HCT116 (cell line): ENCODE results near the gene ATP8A2. TPM values are rescaled to one million over a fixed set of nuclear protein-coding genes. Genes with fewer than 3 reads are reported as not detected.

ENCODE experiments used
- ATAC-seq: fragments of 200-7000 bp; cut with Tn5 transposase; 2 replicates; pipeline ENCODE4 v1.9.1; 2020; ENCODE audit warnings: mild to moderate bottlenecking, moderate library complexity
- BruUV-seq: library from RNA; stranded (reverse); fragments of 400-500 nt; replicated peaks from 2 replicates; lab custom pipeline; 2021; lab: Mats Ljungman, UMichigan
- CTCF ChIA-PET: fragments of 300-600 bp; sonication (Branson Sonifier 250); formaldehyde crosslinking; loops from one replicate; lab custom pipeline; 2021; ENCODE audit warnings: antibody characterized with exemption; lab: Charles Lee
- POLR2A ChIA-PET: fragments of 300-600, 350-600 bp; sonication (Branson Sonifier 250); formaldehyde crosslinking; loops from one replicate; lab custom pipeline; 2021; ENCODE audit warnings: antibody characterized with exemption; lab: Charles Lee
- RAD21 ChIA-PET, 2 experiments: fragments of 300-600 bp; sonication (Branson Sonifier 250); formaldehyde crosslinking; loops; one replicate each; lab custom pipeline; 2023; ENCODE audit warnings: low total read pairs in 2 of 2; ENCODE audit not compliant: uncharacterized antibody in 2 of 2, unreplicated experiment in 2 of 2, low non-redundant PET in 1 of 2; lab: Charles Lee
- DNase-seq: peaks from one replicate; pipeline ENCODE4 v3.0.0-alpha.2; 2010; ENCODE audit warnings: low read depth, low spot score
- H2AFZ ChIP-seq: fragments of 200-600 bp; shearing (Covaris generic), sonication (generic); 2 replicates; pipeline ENCODE4 v1.6.1; 2017; ENCODE audit warnings: low read depth, mixed run types, mixed read lengths, antibody characterized with exemption, low read length; ENCODE audit not compliant: poor library complexity, severe bottlenecking
- H3K27ac ChIP-seq: 2 replicates; pipeline ENCODE4 v1.5.1; 2012; ENCODE audit warnings: low read depth, low read length
- H3K27me3 ChIP-seq: fragments of 200-600 bp; sonication (generic); 2 replicates; pipeline ENCODE4 v1.6.1; 2016; ENCODE audit warnings: mixed run types, low read length, mixed read lengths; ENCODE audit not compliant: insufficient read depth
- H3K36me3 ChIP-seq, 2 experiments: fragments of 200-500 bp in 1 of 2; fragments of 200-600 bp in 1 of 2; sonication (Bioruptor generic) in 1 of 2; sonication (generic) in 1 of 2; 2 replicates each; pipeline versions ENCODE4 v1.5.1 to v1.6.1; 2014 to 2016; ENCODE audit warnings: low read length in 2 of 2, inconsistent platforms in 1 of 2, mixed read lengths in 1 of 2, mixed run types in 1 of 2; ENCODE audit not compliant: insufficient read depth in 2 of 2, control insufficient read depth in 1 of 2
- H3K4me1 ChIP-seq, 2 experiments: fragments of 200-600 bp in 1 of 2; sonication (generic) in 1 of 2; 2 replicates each; pipeline versions ENCODE4 v1.5.1 to v1.6.1; 2012 to 2017; ENCODE audit warnings: low read length in 2 of 2, inconsistent platforms in 1 of 2, mild to moderate bottlenecking in 1 of 2, mixed read lengths in 1 of 2, mixed run types in 1 of 2, moderate library complexity in 1 of 2; ENCODE audit not compliant: insufficient read depth in 2 of 2, control insufficient read depth in 1 of 2
- H3K4me2 ChIP-seq: fragments of 200-600 bp; sonication (generic); 2 replicates; pipeline ENCODE4 v1.6.1; 2017; ENCODE audit warnings: mixed run types, low read length, mixed read lengths
- H3K4me3 ChIP-seq, 2 experiments: fragments of 200-600 bp in 1 of 2; sonication (generic) in 1 of 2; replicated peaks in 1 of 2; 2 replicates each; pipeline ENCODE4 v1.5.1; 2011 to 2016; ENCODE audit warnings: low read length in 2 of 2, control low read depth in 1 of 2, low read depth in 1 of 2, mild to moderate bottlenecking in 1 of 2, mixed read lengths in 1 of 2, mixed run types in 1 of 2
- H3K79me2 ChIP-seq: fragments of 200-600 bp; sonication (generic); 2 replicates; pipeline ENCODE4 v1.6.1; 2017; ENCODE audit warnings: mild to moderate bottlenecking, mixed run types, low read length, moderate library complexity, mixed read lengths; ENCODE audit not compliant: insufficient read depth
- H3K9ac ChIP-seq: fragments of 200-600 bp; sonication (generic); 2 replicates; pipeline ENCODE4 v1.6.1; 2016; ENCODE audit warnings: low read length, mixed read lengths
- H3K9me2 ChIP-seq: fragments of 200-600 bp; sonication (generic), shearing (Covaris generic); 2 replicates; pipeline ENCODE4 v1.6.1; 2017; ENCODE audit warnings: mixed run types, mild to moderate bottlenecking, moderate library complexity; ENCODE audit not compliant: insufficient read depth
- H3K9me3 ChIP-seq, 2 experiments: fragments of 200-500 bp in 1 of 2; fragments of 200-600 bp in 1 of 2; sonication (Bioruptor generic) in 1 of 2; sonication (generic) in 1 of 2; 2 replicates each; pipeline ENCODE4 v1.6.1; 2014 to 2017; ENCODE audit warnings: low read length in 2 of 2, mixed read lengths in 2 of 2, inconsistent platforms in 1 of 2, low read depth in 1 of 2, mild to moderate bottlenecking in 1 of 2, mixed run types in 1 of 2, moderate library complexity in 1 of 2; ENCODE audit not compliant: control insufficient read depth in 1 of 2, insufficient read depth in 1 of 2
- H4K20me1 ChIP-seq: fragments of 200-600 bp; sonication (generic), shearing (Covaris generic); 2 replicates; pipeline ENCODE4 v1.6.1; 2017; ENCODE audit warnings: mixed run types, mild to moderate bottlenecking, moderate library complexity; ENCODE audit not compliant: insufficient read depth
- ELF1 ChIP-seq: IDR thresholded peaks from 2 replicates; pipeline ENCODE4 v1.6.1; 2012; ENCODE audit warnings: low read depth, borderline replicate concordance
- EZH2phosphoT487 ChIP-seq: fragments of 200-600 bp; IDR thresholded peaks from 2 replicates; pipeline ENCODE4 v1.6.1; 2018; ENCODE audit warnings: antibody characterized with exemption, borderline replicate concordance
- POLR2A ChIP-seq: IDR thresholded peaks from 2 replicates; pipeline ENCODE4 v1.7.0; 2011; ENCODE audit warnings: borderline replicate concordance; ENCODE audit not compliant: insufficient read depth, insufficient read length; ENCODE audit errors: extremely low read depth
- POLR2AphosphoS5 ChIP-seq: IDR thresholded peaks from 2 replicates; pipeline ENCODE4 v1.6.1; 2011; ENCODE audit warnings: mild to moderate bottlenecking, low read depth, low read length, moderate library complexity
- SIN3A ChIP-seq: IDR thresholded peaks from 2 replicates; pipeline ENCODE4 v1.6.1; 2012; ENCODE audit warnings: low read depth
- intact Hi-C: fragments of 100-400 bp; cut with micrococcal nuclease; formaldehyde crosslinking; loops from 2 replicates; pipeline ENCODE4 v1.10.0; 2022
- total RNA-seq: library from RNA; stranded (reverse); gene quantifications from one replicate; pipeline ENCODE4 v1.2.1, GENCODE V29; 2021; ENCODE audit not compliant: unreplicated experiment
- TF ChIP-seq, protein P1 (sequence below): IDR thresholded peaks from 2 replicates; pipeline ENCODE4 v1.6.1; 2011; ENCODE audit warnings: mild to moderate bottlenecking, low read length, moderate library complexity; ENCODE audit not compliant: insufficient replicate concordance; ENCODE audit errors: extremely low read depth
- TF ChIP-seq, protein P2 (sequence below): IDR thresholded peaks from 2 replicates; pipeline ENCODE4 v1.6.1; 2012
- TF ChIP-seq, protein P3 (sequence below): IDR thresholded peaks from 2 replicates; pipeline ENCODE4 v1.6.1; 2012; ENCODE audit warnings: low read depth

The ATP8A2 gene
- total RNA-seq, 1 experiment from 2014 or later = not detected

DNA sequence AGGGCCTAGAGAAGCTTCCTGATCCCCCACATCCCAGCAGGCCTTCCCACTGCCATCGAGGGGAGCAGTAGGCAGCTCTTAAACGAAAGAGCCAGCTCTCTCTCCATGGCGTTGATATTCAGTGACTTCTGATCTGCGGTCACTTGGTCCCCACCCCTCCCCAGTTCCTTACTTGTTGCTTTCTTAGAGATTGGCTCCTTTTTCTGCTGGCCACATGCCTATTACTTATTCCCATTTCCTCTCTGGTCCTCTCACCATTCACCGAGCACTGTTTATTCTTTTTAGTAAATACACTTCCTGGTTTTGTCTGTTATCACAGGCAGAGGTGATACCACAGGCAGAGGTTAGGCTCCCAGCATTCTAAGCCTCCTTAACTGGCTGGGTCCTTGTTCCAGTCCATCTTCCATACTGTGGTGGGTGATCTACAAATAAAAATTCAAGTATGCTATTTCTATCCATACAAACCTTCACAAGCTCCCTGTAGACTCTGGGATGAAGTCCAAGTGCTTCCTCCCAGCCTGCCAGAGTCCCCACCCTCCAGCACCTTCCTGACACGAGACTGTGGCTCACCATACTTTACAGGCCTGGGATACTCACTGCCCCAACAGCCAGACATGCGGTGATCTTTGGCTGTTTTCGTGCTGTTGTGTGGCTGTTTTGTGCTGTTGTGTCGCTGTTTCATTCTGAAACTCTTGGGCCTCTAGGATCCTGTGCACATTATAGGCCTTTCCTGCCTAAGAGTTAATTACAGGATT lies 315.9 kb downstream of the ATP8A2 start:
- Histone ChIP-seq H2AFZ (no peak overlapping the region), H3K4me1 (no peaks in the 10 kb centered on the region), H4K20me1 (no peaks in the 10 kb centered on the region; the same call in 1 of the 2 replicates), H3K9me3 (no peaks in the 10 kb centered on the region), H3K9me2 (no peaks in the 10 kb centered on the region), H3K27me3 (peaks cover 35% of the 10 kb centered on the region), H3K79me2 (no peaks in the 10 kb centered on the region), H3K9ac (no peak overlapping the region), H3K27ac (no peak overlapping the region), H3K4me3 (no peak overlapping the region), H3K36me3 (no peaks in the 10 kb centered on the region), H3K4me2 (no peak overlapping the region)
- TF ChIP-seq EZH2phosphoT487 (no peak), POLR2A (no peak), SIN3A (no peak), POLR2AphosphoS5 (no peak), ELF1 (no peak)
- TF ChIP-seq, protein P1, sequence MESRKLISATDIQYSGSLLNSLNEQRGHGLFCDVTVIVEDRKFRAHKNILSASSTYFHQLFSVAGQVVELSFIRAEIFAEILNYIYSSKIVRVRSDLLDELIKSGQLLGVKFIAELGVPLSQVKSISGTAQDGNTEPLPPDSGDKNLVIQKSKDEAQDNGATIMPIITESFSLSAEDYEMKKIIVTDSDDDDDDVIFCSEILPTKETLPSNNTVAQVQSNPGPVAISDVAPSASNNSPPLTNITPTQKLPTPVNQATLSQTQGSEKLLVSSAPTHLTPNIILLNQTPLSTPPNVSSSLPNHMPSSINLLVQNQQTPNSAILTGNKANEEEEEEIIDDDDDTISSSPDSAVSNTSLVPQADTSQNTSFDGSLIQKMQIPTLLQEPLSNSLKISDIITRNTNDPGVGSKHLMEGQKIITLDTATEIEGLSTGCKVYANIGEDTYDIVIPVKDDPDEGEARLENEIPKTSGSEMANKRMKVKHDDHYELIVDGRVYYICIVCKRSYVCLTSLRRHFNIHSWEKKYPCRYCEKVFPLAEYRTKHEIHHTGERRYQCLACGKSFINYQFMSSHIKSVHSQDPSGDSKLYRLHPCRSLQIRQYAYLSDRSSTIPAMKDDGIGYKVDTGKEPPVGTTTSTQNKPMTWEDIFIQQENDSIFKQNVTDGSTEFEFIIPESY = no peak
- TF ChIP-seq, protein P2, sequence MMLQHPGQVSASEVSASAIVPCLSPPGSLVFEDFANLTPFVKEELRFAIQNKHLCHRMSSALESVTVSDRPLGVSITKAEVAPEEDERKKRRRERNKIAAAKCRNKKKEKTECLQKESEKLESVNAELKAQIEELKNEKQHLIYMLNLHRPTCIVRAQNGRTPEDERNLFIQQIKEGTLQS = no peak
- TF ChIP-seq, protein P3, sequence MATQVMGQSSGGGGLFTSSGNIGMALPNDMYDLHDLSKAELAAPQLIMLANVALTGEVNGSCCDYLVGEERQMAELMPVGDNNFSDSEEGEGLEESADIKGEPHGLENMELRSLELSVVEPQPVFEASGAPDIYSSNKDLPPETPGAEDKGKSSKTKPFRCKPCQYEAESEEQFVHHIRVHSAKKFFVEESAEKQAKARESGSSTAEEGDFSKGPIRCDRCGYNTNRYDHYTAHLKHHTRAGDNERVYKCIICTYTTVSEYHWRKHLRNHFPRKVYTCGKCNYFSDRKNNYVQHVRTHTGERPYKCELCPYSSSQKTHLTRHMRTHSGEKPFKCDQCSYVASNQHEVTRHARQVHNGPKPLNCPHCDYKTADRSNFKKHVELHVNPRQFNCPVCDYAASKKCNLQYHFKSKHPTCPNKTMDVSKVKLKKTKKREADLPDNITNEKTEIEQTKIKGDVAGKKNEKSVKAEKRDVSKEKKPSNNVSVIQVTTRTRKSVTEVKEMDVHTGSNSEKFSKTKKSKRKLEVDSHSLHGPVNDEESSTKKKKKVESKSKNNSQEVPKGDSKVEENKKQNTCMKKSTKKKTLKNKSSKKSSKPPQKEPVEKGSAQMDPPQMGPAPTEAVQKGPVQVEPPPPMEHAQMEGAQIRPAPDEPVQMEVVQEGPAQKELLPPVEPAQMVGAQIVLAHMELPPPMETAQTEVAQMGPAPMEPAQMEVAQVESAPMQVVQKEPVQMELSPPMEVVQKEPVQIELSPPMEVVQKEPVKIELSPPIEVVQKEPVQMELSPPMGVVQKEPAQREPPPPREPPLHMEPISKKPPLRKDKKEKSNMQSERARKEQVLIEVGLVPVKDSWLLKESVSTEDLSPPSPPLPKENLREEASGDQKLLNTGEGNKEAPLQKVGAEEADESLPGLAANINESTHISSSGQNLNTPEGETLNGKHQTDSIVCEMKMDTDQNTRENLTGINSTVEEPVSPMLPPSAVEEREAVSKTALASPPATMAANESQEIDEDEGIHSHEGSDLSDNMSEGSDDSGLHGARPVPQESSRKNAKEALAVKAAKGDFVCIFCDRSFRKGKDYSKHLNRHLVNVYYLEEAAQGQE = no peak
- intact Hi-C loops = no loop called here
- DNase-seq (no peak), ATAC-seq (no peak)
- BruUV-seq = no TSS peak
- ChIA-PET POLR2A (no interaction called here), RAD21 (no interaction called here), CTCF (no interaction called here)
